Measurements from ENCODE around the gene PRDM1.

Gene PRDM1

DNA sequence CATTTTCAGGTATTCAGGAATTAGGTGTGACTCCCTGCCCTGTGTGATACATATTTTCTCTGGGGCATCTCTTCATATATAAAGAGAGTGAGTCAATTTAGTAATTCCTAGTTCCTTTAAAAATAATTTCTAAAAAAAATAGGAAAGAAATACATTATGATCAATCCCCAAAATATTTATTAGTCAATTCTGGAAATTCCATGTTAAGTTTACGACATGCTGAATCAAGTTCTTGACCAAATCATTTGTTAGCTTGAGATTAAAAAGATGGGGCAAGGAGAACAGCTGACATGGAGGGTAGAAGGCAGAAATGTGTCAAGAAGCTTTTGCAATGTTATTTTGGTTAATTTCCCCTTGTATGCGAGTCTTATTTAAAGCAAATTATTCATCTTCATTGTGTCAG lies 22.7 kb upstream of the PRDM1 start:
- Histone ChIP-seq H3K9ac (ENCODE audit: insufficient read length) (no peak overlapping the region), H3K9me3 (ENCODE audit: low read depth, low read length) (no peaks in the 10 kb centered on the region), H3K4me3 (no peak overlapping the region), H3K36me3 (ENCODE audit: insufficient read depth, low read length) (no peaks in the 10 kb centered on the region), H3K27ac (no peak overlapping the region)
- DNase-seq (ENCODE audit: low read depth, low spot score): no peak
- TF ChIP-seq EZH2 (IDR thresholded peaks at IDR 0.05): no peak
- no peak for TF ChIP-seq FOXP2 (optimal IDR thresholded peaks at IDR 0.05; ENCODE audit: control extremely low read depth, extremely low read length, insufficient read depth)
- TF ChIP-seq POLR2AphosphoS5 (IDR thresholded peaks at IDR 0.05; ENCODE audit: borderline replicate concordance, low read depth, low read length): no peak

GRCh38 chr6:106064142-106064541 lies 22.0 kb upstream of the PRDM1 start:
- Histone ChIP-seq H3K9me3 (ENCODE audit: low read depth, low read length) (no peaks in the 10 kb centered on the region), H3K36me3 (ENCODE audit: insufficient read depth, low read length) (no peaks in the 10 kb centered on the region), H3K27ac (no peak overlapping the region), H3K9ac (ENCODE audit: insufficient read length) (no peak overlapping the region), H3K4me3 (no peak overlapping the region)
- TF ChIP-seq EZH2 (IDR thresholded peaks at IDR 0.05) (no peak), FOXP2 (optimal IDR thresholded peaks at IDR 0.05; ENCODE audit: control extremely low read depth, extremely low read length, insufficient read depth) (no peak), POLR2AphosphoS5 (IDR thresholded peaks at IDR 0.05; ENCODE audit: borderline replicate concordance, low read depth, low read length) (no peak)
- no peak for DNase-seq (ENCODE audit: low read depth, low spot score)

GRCh38 chr6:106064756-106065155 lies 21.4 kb upstream of the PRDM1 start:
- no peak for DNase-seq (ENCODE audit: low read depth, low spot score)
- TF ChIP-seq FOXP2 (optimal IDR thresholded peaks at IDR 0.05; ENCODE audit: control extremely low read depth, extremely low read length, insufficient read depth) (no peak), POLR2AphosphoS5 (IDR thresholded peaks at IDR 0.05; ENCODE audit: borderline replicate concordance, low read depth, low read length) (no peak), EZH2 (IDR thresholded peaks at IDR 0.05) (no peak)
- no peaks in the 10 kb centered on the region for H3K36me3 ChIP-seq (ENCODE audit: insufficient read depth, low read length)
- H3K9me3 ChIP-seq (ENCODE audit: low read depth, low read length): no peaks in the 10 kb centered on the region
- H3K4me3 ChIP-seq: no peak overlapping the region
- no peak overlapping the region for H3K27ac ChIP-seq
- H3K9ac ChIP-seq (ENCODE audit: insufficient read length): no peak overlapping the region

DNA sequence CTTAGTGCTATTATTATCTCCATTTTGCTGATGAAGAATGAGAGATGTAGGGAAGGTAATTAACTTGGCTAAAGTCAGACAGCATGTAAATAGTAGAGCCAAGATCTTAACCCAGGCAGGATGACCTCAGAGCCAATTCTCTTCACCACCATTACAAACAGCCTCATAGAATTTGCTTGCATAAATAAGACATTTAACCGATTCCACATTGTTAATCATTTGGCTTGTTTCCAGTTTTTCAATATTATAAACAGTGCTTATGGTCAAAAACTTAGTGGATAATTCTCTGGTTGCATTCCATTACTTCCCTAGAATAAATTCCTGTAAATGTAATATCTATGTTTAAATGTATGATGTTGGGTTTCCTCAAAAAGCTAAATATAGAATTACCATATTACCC lies 19.1 kb upstream of the PRDM1 start:
- Histone ChIP-seq H3K27ac (no peak overlapping the region), H3K4me3 (no peak overlapping the region), H3K9me3 (ENCODE audit: low read depth, low read length) (no peaks in the 10 kb centered on the region), H3K9ac (ENCODE audit: insufficient read length) (no peak overlapping the region), H3K36me3 (ENCODE audit: insufficient read depth, low read length) (no peaks in the 10 kb centered on the region)
- no peak for DNase-seq (ENCODE audit: low read depth, low spot score)
- TF ChIP-seq EZH2 (IDR thresholded peaks at IDR 0.05): no peak
- TF ChIP-seq POLR2AphosphoS5 (IDR thresholded peaks at IDR 0.05; ENCODE audit: borderline replicate concordance, low read depth, low read length): no peak
- TF ChIP-seq FOXP2 (optimal IDR thresholded peaks at IDR 0.05; ENCODE audit: control extremely low read depth, extremely low read length, insufficient read depth): no peak

DNA sequence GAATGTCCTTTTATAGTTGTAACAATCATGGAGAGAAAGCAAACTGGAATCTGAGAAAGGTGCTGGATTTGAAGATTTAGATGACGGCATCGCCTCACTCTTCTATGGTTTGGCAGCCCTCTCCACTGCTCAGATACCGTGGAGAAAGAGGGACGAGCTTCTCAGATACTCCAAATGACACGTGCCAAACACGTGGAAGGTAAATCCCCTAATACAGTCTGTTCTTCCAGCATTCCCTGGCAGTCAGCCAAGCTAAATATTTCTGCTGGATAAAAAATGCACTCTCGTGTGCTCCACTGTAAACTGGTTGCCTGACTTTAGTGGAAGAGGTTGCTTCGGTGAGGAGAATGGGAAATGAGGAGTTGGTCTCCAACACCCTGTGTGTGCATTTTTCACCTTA lies 16.7 kb upstream of the PRDM1 start:
- DNase-seq (ENCODE audit: low read depth, low spot score): no peak
- no peak for TF ChIP-seq POLR2AphosphoS5 (IDR thresholded peaks at IDR 0.05; ENCODE audit: borderline replicate concordance, low read depth, low read length)
- TF ChIP-seq EZH2 (IDR thresholded peaks at IDR 0.05): no peak
- TF ChIP-seq FOXP2 (optimal IDR thresholded peaks at IDR 0.05; ENCODE audit: control extremely low read depth, extremely low read length, insufficient read depth): no peak
- no peak overlapping the region for H3K9ac ChIP-seq (ENCODE audit: insufficient read length)

DNA sequence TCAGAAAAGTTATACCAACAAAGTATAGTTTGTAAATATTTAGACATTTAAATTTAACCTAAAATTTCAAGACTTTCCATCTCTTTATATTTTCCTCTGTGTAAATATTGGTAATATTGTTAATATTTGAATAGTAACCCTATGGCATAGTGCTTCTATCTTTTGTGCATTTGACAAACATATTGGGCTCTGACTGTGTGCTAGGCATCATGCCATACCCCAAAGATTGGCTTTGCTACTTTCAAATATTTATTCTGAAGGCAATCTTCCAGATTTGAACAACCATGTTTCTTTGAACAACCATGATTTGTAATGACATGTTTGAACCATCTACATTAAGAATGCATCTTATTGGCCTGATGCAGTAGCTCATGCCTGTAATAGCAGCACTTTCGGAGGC lies 15.5 kb upstream of the PRDM1 start:
- no peak for TF ChIP-seq FOXP2 (optimal IDR thresholded peaks at IDR 0.05; ENCODE audit: control extremely low read depth, extremely low read length, insufficient read depth)
- no peak for TF ChIP-seq EZH2 (IDR thresholded peaks at IDR 0.05)
- Histone ChIP-seq H3K9ac (ENCODE audit: insufficient read length) (no peak overlapping the region), H3K9me3 (ENCODE audit: low read depth, low read length) (no peaks in the 10 kb centered on the region), H3K27ac (no peak overlapping the region), H3K4me3 (no peak overlapping the region), H3K36me3 (ENCODE audit: insufficient read depth, low read length) (no peaks in the 10 kb centered on the region)
- DNase-seq (ENCODE audit: low read depth, low spot score): no peak

More for the DNA sequence above, 16.7 kb upstream of the PRDM1 start:
- Histone ChIP-seq H3K36me3 (ENCODE audit: insufficient read depth, low read length) (no peaks in the 10 kb centered on the region), H3K27ac (no peak overlapping the region), H3K9me3 (ENCODE audit: low read depth, low read length) (no peaks in the 10 kb centered on the region), H3K4me3 (no peak overlapping the region)

DNA sequence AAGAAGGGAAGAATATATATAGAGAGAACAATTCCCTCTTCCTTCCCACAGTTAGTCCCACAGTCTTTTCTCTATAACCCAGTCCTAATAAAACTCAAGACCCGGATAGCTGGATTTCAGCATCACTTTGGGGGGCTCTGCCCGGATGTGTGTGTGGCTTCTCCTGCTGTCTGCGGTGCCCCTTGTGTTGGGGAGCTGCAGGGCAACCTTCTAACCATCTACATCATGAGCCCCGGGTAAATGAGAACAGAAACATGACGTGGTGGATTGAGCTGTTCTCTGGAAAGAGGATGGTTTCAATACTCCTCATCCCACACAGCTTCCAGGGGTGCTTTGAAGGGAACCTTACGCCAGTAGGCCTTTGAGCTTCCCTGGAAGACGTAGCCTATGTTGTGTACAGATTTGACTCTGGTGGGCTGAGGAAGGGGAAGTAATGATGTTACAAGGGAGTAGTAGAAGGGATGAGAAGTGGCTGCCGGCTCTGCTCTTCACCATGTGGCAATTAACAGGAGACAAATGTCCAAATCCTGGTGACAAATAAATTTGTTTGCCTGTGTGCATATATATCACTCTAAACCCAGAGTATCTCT lies 13.5 kb upstream of the PRDM1 start:
- TF ChIP-seq POLR2AphosphoS5 (IDR thresholded peaks at IDR 0.05; ENCODE audit: borderline replicate concordance, low read depth, low read length) (no peak), FOXP2 (optimal IDR thresholded peaks at IDR 0.05; ENCODE audit: control extremely low read depth, extremely low read length, insufficient read depth) (no peak), EZH2 (IDR thresholded peaks at IDR 0.05) (no peak)
- H3K9me3 ChIP-seq (ENCODE audit: low read depth, low read length): no peaks in the 10 kb centered on the region
- H3K4me3 ChIP-seq: no peak overlapping the region
- DNase-seq (ENCODE audit: low read depth, low spot score): no peak
- H3K36me3 ChIP-seq (ENCODE audit: insufficient read depth, low read length): no peaks in the 10 kb centered on the region
- H3K27ac ChIP-seq: no peak overlapping the region
- H3K9ac ChIP-seq (ENCODE audit: insufficient read length): no peak overlapping the region

DNA sequence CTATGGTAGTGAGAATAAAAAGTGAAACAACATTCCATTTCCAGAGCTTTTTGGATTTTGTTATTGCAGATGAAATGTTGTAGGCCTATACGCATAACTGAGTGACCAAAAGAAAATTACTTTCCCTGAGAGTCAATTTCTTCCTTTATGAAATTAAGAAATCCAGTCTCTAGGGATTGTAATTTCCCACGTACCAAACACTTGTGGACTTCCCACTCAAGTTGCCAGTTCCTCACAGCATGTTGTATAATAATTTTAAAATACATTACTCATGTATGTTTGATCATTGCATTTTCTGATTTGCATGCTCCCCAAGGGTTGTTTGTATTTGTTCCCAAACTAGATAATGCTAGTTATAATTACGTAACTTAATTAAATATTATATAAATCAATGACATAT lies 12.0 kb upstream of the PRDM1 start:
- no peak for DNase-seq (ENCODE audit: low read depth, low spot score)

GRCh38 chr6:106076139-106076538 lies 10.0 kb upstream of the PRDM1 start:
- no peak for DNase-seq (ENCODE audit: low read depth, low spot score)
- Histone ChIP-seq H3K4me3 (no peak overlapping the region), H3K27ac (no peak overlapping the region), H3K9me3 (ENCODE audit: low read depth, low read length) (no peaks in the 10 kb centered on the region), H3K36me3 (ENCODE audit: insufficient read depth, low read length) (no peaks in the 10 kb centered on the region), H3K9ac (ENCODE audit: insufficient read length) (no peak overlapping the region)
- TF ChIP-seq FOXP2 (optimal IDR thresholded peaks at IDR 0.05; ENCODE audit: control extremely low read depth, extremely low read length, insufficient read depth): no peak
- TF ChIP-seq EZH2 (IDR thresholded peaks at IDR 0.05): no peak
- no peak for TF ChIP-seq POLR2AphosphoS5 (IDR thresholded peaks at IDR 0.05; ENCODE audit: borderline replicate concordance, low read depth, low read length)

More for the DNA sequence above, 12.0 kb upstream of the PRDM1 start:
- Histone ChIP-seq H3K27ac (no peak overlapping the region), H3K9ac (ENCODE audit: insufficient read length) (no peak overlapping the region), H3K4me3 (no peak overlapping the region), H3K9me3 (ENCODE audit: low read depth, low read length) (no peaks in the 10 kb centered on the region), H3K36me3 (ENCODE audit: insufficient read depth, low read length) (no peaks in the 10 kb centered on the region)
- TF ChIP-seq FOXP2 (optimal IDR thresholded peaks at IDR 0.05; ENCODE audit: control extremely low read depth, extremely low read length, insufficient read depth): no peak
- no peak for TF ChIP-seq EZH2 (IDR thresholded peaks at IDR 0.05)
- TF ChIP-seq POLR2AphosphoS5 (IDR thresholded peaks at IDR 0.05; ENCODE audit: borderline replicate concordance, low read depth, low read length): no peak
